GM19455 (cell line): ENCODE data around the gene ADAMTS13.
"Not testable (repeated sequence)": the region's sequence is repeated elsewhere in the genome, so short reads cannot be mapped to it uniquely, and the experiment has no call there.

Experiments
- ATAC-seq: cut with Tn5 transposase; IDR thresholded peaks from one replicate; pipeline ENCODE4 v1.9.1; 2021; ENCODE audit not compliant: unreplicated experiment

ADAMTS13 gene

DNA sequence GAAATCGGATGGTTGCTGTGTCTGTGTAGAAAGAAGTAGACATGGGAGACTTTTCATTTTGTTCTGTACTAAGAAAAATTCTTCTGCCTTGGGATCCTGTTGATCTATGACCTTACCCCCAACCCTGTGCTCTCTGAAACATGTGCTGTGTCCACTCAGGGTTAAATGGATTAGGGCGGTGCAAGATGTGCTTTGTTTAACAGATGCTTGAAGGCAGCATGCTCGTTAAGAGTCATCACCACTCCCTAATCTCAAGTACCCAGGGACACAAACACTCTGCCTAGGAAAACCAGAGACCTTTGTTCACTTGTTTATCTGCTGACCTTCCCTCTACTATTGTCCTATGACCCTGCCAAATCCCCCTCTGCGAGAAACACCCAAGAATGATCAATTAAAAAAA is 30.7 kb upstream of the ADAMTS13 start:
- not testable (repeated sequence) for ATAC-seq

DNA sequence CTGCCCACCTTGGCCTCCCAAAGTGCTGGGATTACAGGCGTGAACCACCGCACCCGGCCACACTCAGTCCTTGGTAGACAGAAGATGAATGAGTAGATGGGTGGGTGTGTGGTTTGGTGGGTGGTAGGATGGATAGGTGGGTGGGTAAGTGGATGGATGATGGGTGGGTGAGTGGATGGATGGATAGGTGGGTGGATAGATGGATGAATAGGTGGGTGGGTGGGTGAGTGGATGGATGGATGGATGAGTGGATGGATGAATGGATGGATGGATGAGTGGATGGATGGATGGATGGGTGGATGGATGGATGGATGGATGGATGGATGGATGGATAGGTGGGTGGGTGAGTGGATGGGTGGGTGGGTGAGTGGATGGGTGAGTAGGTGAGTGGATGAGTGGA is 29.9 kb upstream of the ADAMTS13 start:
- ATAC-seq: not testable (repeated sequence)

DNA sequence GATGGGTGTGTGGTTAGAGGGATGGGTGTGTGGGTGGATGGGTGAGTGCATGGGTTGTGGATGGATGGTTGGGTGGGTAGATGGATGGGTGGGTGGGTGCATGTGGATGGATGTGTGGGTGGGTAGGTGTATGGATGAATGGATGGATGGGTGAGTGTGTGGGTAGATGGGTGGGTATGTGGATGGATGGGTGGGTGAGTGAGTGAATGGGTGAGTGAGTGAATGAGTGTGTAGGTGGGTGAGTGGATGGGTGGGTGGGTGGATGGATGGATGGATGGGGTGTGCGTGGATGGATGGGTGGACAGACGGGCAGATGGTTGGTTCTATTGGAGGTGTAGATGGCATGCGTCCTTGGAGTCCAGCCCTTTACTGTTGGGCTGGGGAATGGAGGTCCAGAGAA is 28.8 kb upstream of the ADAMTS13 start:
- no peak for ATAC-seq

DNA sequence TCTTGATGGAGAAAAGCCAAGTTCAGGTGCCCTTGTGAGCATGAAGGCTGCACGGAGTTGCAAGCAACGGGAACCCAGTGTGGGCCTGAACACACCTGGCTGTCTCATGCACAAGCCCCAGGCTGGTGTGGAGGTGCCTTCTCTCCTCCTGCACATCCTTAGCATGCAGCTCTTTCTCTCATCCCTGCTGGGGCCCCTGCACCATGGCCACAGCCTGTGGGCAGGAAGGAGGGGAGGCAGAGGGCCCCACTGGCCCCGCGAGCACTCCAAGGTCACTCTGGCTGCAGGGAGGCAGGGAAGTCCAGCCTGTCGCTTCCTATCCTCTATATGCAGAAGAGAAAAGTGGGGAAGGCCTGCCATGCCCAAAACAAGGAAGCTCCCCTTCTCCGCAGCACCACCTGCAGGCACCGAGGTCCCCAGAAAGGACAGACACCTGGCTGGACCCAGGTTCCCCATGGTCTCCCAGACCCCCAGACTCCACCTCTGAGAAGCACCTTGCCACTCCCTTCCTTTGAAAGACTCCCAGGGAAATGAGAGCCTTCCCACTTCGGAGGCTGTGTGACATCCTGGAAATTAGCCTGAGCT is 27.4 kb upstream of the ADAMTS13 start:
- ATAC-seq: no peak

DNA sequence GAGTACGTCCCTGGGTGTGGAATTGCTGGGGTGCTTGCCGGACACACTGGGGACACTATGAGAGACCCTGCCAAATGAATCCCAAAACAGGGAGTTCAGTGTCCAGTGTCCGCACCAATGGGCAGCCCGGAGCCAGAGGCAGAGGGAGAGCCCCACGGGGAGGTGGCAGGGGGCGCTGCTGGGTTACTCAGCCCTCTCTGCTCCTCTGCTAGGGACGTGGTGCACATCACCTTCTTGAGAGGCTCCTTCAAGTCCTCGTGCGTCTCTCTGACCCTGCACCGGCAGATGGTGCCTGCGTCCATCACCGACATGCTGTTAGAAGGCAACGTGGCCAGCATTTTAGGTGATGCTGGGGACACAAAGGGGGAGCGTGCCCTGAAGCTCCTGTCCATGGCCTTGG is 25.2 kb upstream of the ADAMTS13 start:
- no peak for ATAC-seq

DNA sequence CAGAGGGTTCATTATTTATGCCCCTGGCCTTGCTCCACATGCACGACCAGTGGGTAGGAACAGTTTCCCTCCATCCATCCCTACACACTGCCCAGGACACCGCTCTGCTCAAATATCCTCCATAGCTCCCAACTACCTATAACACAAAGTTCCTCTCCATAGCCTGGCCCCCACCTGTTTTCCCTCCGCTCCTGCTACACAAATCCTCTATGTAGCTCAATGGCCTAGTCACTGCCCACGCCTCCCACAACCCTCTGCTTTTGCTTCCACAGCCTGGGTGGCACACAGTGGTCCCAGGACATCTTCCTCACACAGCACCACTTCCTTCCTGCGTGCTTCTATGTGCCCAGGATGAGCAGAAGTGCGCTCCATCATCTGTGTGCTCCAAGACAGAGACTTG is 24.8 kb upstream of the ADAMTS13 start:
- ATAC-seq: no peak

DNA sequence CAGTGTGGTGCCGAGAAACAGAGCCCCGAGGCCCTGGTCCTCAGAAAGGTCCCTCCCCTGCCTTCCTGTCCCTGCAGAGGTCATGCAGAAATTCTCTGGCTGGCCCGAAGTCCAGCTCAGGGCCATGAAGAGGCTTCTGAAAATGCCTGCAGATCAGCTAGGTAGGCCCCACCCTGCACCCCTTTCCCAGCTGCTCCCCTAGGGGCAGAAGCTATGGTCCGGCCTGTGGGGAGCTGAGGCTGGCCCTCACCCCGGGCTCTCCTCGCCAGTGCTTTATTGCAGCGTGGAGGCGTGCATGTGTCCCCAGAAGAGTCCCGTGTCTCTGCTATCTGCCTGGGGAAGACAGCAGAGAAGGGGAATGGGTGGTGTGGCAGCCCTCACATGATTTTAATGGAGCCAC is 24.3 kb upstream of the ADAMTS13 start:
- ATAC-seq: no peak

DNA sequence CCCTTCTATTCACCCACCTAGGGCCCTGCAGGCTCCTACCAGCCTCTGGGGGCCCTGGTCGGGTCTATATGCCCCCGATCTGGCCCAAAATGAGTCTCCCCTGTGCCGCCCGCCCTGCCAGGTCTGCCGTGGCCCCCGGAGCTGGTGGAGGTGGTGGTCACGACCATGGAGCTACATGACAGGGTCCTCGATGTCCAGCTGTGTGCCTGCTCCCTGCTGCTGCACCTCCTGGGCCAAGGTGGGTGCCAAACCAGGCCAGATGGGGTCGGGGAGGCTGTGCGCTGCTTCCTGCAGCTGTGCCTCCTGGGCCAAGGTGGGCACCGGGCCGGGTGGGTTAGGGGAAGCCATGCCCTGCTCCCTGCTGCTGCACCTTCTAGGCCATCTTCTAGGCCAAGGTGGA is 21.9 kb upstream of the ADAMTS13 start:
- no peak for ATAC-seq

DNA sequence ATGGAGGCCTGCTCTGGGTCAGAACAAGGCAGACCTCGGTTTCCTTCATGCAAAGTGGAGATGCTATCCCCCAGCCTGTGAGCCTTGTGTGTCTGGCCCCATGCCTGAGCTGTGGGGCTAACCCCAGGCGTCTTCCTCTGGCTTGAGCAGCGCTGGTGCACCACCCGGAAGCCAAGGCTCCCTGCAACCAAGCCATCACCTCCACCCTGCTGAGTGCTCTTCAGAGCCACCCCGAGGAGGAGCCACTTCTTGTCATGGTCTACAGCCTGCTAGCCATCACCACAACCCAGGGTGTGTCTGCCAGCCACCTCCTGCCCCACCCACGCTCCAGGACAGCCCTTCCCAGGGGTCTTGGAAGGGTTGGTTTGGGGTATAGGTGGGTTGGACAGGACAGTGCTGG is 20.6 kb upstream of the ADAMTS13 start:
- ATAC-seq: no peak

DNA sequence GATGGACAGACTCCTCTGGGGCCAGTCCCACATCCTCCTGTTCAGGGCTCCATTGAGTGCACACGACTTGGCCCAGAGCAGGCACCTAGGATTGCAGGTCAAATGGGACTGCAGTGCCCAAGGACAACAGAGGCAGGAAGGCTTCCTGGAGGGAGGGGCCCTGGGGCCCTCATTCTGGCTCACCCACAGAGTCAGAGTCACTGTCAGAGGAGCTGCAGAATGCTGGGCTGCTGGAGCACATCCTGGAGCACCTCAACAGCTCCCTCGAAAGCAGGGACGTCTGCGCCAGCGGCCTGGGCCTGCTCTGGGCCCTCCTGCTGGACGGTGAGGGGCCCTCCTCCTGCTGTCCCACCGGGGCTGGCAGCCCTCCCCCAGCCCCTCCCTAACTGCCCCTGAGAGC is 19.5 kb upstream of the ADAMTS13 start:
- no peak for ATAC-seq

DNA sequence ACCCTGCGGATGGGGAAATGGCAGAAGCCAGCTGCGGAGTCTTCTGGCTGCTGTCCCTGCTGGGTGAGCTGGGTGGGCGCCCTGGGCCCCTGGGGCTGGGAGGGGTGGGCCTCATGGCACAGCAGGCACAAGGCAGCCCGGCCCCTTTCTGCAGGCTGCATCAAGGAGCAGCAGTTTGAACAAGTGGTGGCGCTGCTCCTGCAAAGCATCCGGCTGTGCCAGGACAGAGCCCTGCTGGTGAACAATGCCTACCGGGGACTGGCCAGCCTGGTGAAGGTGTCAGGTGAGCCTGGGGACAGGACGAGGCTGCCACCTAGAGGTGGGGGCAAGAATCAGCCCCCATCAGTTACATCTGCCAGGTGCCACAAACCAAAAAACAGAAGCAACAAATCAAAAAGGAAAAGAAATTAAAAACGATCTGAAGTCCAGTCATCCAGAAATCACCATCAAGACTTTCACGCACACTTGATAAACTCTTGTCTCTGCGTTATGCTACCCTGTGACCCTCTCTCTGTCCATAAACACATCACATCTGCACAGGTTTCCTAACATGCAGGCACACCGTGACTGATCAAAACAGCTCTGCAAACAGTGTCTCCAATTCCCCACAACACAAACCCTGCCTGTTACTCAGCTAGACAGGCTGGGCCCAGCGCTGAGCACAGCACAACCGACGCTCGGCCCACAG is 18.3 kb upstream of the ADAMTS13 start:
- no peak for ATAC-seq

DNA sequence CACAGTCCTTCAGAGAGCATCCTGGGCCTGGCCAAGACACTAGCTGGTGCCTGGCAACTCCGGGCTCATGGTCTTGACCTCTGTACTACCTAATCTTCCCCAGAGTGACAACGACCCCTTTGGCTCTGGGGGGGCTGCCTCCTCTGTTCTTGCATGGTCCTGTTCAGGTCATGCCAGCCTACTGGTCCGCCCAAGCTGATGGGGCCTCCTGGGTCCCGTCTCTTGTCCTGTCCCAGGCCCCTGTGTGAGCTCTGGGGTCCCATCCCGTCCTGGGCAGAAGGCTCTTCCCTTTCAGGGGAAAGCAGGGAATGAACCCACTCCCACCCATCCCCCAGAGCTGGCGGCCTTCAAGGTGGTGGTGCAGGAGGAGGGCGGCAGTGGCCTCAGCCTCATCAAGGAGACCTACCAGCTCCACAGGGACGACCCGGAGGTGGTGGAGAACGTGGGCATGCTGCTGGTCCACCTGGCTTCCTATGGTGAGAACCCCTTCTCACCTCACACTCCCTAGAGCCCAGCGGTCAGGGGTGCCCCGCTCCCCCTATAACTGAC is 17.6 kb upstream of the ADAMTS13 start:
- no peak for ATAC-seq

DNA sequence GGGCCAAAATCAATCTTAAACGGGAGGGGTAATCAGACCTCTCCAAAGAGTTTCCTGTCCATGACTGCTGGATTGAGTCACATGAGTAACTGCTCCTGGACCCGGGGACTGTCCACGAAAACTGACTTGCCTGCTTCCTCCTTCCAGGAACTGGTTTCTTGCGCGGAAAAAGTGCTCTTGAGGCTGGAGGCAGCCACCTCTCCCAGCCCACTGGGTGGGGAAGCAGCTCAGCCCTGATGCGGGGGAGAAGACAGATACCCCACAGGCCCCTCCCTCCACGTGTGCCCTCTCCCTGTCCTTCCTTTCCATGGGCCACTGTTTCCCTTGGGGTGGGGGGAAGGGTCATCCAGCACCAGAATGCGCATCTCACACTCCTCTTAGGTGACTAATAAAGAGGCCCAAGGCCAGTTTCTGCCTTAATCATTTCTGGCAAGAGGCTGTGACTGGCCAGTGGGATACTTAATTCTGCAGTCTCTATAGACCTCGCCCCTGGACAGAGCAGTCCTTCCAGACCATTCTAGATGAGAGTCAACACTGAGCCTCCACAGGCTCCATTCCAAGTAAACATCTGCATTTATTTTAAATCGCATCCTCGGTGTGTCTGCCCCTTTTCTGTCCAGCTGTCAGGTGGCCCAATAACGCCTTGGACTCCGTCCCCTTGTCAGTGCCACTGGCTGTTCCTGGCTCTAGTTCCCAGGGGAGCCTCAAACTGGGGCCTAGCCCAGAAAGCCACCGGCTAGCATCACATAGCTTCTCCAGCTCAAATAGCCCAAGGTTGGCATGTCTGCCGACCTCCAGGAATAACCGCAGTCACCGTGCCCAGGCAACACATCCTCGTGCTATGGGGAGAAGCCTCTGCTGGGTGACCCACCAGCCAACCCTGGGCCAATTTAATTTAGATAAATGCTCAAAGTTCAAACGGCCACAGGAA is 16.4 kb upstream of the ADAMTS13 start:
- ATAC-seq: no peak

DNA sequence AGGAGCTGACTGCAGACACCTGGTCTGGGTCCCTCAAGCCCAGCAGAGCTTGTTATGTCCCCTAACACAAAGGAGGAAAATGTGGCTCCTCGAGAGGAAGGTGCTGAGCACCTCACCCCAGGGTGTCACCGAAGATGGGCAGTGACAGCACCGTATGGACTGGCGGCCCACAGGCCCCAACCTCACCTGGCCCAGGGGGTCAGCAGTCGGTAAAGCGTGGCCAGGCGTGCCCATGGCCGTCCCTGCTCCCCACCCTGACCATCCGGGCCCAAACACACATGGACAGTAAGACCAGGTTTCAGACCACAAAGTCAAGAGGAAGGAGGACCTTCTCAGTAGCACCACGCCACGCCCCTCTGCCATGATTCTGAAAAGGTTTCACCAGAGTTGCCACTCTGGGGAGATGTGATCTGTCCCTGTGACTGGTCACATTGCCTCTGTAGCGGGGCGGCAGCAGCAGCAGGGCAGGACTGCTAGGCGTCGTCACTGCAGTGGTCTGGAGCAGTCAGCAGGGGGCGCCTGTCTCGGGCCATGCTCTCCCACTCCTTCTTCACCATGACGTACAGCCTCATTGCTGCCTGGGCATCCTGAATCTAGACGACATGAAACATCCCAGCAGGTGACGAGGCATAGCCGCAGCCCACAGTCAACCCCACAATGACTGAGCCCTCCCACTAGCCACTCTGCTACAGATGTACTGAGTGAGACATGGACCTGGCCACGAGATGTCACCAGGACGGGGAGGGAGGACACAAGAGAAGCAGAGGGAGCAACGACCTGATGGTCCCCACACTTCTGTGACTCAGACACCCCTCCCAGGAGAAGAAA is 15.5 kb upstream of the ADAMTS13 start:
- peak; percentile 55 for ATAC-seq

DNA sequence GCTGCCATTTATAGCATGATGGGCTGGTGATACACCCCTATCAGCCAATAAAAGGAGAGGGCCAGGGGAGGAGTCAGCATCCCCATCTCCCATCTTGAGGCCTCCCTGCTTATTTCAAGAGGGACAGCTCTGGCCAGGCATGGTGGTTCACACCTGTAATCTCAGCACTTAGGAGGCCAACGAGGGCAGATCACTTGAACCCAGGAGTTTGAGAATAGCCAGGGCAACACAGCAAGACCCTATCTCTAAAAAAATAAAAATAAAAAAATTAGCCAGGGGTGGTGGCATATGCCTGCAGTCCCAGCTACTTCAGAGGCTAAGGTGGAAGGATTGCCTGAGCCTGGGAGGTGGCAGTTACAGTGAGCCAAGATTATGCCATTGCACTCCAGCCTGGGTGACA is 14.1 kb upstream of the ADAMTS13 start:
- no peak for ATAC-seq

DNA sequence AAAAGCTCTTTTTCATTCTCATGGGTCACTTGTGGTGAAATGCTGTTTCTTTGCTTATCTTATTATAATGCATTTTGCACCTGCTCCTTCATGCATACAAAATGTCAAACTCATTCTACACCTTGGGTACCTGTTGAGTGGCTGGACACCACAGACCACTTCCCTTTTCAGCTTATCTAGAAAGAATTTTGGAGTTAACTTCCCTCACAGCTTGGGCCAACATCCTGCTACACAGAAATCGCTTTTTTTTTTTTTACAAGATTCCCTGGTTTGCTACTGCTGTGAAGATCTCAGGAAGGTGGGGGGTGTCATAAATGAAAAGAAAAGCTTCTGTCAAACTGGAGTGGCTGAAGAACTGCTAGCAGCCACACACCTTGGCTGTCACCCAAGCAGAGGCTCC is 7.0 kb upstream of the ADAMTS13 start:
- ATAC-seq: no peak

DNA sequence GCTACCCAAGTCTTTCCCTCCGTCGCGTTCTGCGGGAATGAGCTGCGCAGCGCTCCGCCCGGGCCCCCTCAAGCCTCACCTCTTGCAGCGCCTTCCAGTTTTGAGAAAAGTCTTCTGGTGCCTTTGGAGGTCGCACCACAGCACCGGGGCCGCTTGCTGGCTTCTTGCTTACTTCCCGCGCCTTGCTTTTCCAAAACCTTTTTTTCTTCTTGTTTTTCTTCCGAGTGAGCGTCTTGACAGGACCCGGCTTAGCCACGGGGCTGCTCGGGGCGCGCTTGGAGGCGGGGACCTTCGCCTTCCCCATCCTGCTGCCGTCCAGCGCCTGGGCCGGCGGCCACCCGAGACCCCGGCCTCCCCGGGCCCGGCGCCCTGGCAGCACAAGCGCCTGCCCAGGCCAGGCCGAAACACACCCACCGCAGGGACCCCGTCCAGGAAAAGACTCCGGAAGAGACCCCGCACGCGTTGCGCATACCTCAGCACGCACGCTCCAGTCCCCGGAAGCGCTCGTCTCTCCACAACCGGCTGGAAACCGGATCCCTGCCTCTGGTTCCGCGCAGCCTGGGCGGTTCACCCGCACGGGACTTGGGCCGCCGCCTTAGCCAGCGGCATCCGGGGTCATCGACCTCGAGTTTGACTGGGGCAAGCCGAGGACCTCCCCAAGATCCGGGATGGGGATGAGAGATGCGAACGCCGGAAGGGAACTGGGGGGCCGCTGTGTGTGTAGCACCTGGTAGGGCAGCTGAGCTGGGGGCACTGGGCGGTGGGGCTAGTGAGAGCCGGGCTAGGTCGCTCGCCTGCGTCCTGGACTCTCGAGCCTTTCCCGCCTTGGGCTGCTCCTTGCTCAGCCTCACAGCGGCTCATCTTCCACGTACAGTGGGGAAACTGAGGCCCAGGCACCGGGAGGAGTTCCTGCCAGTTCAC is 4.4 kb upstream of the ADAMTS13 start, which contains the start of gene REXO4:
REXO4 (minus strand) TSS at position 470 of the 921 bp plus-strand sequence; CDS start at position 304, 166 bp downstream.
- ATAC-seq: peak; percentile 65

DNA sequence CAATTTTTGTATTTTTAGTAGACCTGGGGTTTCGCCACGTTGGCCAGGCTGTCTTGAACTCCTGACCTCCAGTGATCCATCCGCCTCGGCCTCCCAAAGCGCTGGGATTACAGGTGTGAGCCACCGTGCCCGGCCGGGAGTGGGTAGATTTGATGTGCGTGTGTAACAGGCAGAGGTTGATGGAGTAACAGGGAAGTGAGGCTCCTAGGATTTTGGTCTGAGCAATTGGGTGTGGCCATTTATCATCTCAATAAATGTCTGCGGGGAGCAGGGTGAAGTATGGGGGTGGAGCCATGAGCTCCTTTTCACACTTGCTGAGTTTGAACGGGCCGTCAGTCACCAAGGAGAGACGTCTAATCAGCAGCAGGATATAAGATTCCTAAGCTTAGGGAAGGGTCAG is 3.2 kb upstream of the ADAMTS13 start:
- ATAC-seq: no peak

DNA sequence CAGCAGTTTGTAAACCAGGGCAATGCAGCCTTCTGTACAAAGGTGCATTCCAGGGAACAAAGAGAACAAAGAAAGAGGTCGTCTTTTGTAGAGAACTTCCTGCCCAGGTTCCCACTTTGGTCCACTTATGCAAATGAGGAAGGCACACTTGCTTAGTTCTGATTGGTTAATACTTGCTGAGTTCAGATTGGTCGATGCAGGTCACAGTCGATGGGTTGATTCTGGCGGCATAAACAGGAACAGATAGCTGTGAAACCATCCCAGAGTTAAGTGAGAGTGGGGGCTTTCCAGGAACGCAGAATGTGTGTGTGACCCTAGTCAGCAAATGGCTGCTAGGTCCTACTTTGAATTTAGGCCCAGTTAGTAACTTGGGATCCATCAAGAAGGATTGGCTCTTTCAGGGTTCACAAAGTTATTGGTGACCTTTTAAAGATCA is 1.8 kb upstream of the ADAMTS13 start:
- ATAC-seq: no peak

DNA sequence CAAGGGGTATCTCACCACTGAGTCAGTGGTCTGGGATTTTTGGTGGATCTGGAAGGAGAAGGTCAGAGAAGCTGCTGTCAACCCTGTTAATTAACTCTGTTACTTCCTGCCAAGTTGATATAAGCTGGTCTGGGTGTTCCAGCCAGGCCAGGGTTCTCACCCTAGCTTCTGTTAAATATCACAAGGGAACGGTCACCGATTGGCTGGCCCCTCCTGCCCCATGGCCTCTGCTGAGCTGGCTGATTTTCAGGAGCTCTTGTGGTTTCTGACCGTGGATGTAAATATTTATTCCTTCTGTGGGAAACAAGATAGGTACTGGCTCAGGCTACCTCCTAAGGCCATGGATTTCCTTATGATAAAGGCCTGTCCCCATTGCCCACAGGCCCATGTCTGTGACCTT is 1.0 kb downstream of the ADAMTS13 start:
- ATAC-seq: no peak
